A549 (cell line): Measurements from ENCODE around the gene RNF123. TPM values are rescaled to one million over a fixed set of nuclear protein-coding genes. Genes with fewer than 3 reads are reported as not detected.
A peak's percentile ranks its signal among the peaks of the same experiment; 100 is the strongest.

Source experiments
- ATAC-seq, 2 experiments: fragments of 200-7000 bp in 1 of 2; fragments of >200 bp in 1 of 2; cut with Nextera tagmentation in 1 of 2; cut with Tn5 transposase in 1 of 2; 3 replicates each; pipeline versions ENCODE4 v1.8.0 to v1.9.1; 2018 to 2020; ENCODE audit warnings: mild to moderate bottlenecking in 1 of 2, moderate library complexity in 1 of 2
- CTCF ChIA-PET: fragments of 300-600 bp; sonication (Branson Sonifier 250); formaldehyde crosslinking; extraction: SDS; loops from one replicate; lab custom pipeline; 2021; ENCODE audit warnings: antibody characterized with exemption, inconsistent platforms; lab: Yijun Ruan, JAX
- POLR2A ChIA-PET: fragments of 350-600 bp; formaldehyde crosslinking; extraction: SDS; loops from one replicate; lab custom pipeline; 2021; ENCODE audit warnings: antibody characterized with exemption, inconsistent platforms; lab: Yijun Ruan, JAX
- DNase-seq, 2 experiments: peaks; one replicate each; pipeline versions ENCODE4 v3.0.0 to v3.0.0-alpha.2; 2011 to 2016; ENCODE audit warnings: low read depth in 1 of 2, low spot score in 1 of 2
- FAIRE-seq: peaks from 2 replicates; lab custom pipeline; 2011; peaks lifted over from hg19 to GRCh38; lab: Jason Lieb, UNC
- H3K27ac ChIP-seq, 2 experiments: fragments of >200 bp; sonication (Bioruptor Twin); formaldehyde crosslinking; 3 replicates each; pipeline ENCODE4 v1.5.1; 2016 to 2017
- H3K4me1 ChIP-seq: fragments of >200 bp; sonication (Bioruptor Twin); formaldehyde crosslinking; 3 replicates; pipeline ENCODE4 v1.6.1; 2016
- H3K4me2 ChIP-seq: fragments of >200 bp; sonication (Bioruptor Twin); formaldehyde crosslinking; 3 replicates; pipeline ENCODE4 v1.6.1; 2016
- H3K4me3 ChIP-seq: fragments of >200 bp; sonication (Bioruptor Twin); formaldehyde crosslinking; 3 replicates; pipeline ENCODE4 v1.5.1; 2016
- H3K9me3 ChIP-seq: fragments of >200 bp; sonication (Bioruptor Twin); formaldehyde crosslinking; 3 replicates; pipeline ENCODE4 v1.6.1; 2016
- BHLHE40 ChIP-seq: IDR thresholded peaks from 2 replicates; pipeline ENCODE4 v1.6.1; 2012; ENCODE audit warnings: low read depth, low read length, inconsistent platforms
- CBX2 ChIP-seq: fragments of 200-600 bp; sonication (generic); IDR thresholded peaks from 2 replicates; pipeline ENCODE4 v1.6.1; 2016; ENCODE audit warnings: low read depth, mild to moderate bottlenecking, borderline replicate concordance
- CBX8 ChIP-seq: fragments of 200-600 bp; sonication (generic); IDR thresholded peaks from 2 replicates; pipeline ENCODE4 v1.6.1; 2016
- CEBPB ChIP-seq, 2 experiments: fragments of >200 bp in 1 of 2; sonication (Bioruptor Twin) in 1 of 2; formaldehyde crosslinking in 1 of 2; IDR thresholded peaks; 2 replicates each; pipeline ENCODE4 v1.6.1; 2012 to 2016
- EP300 ChIP-seq, 2 experiments: fragments of >200 bp; sonication (Bioruptor Twin); formaldehyde crosslinking; IDR thresholded peaks; 2 replicates in 1 of 2; 3 replicates in 1 of 2; pipeline ENCODE4 v1.6.1; 2016 to 2017
- HDAC2 ChIP-seq: fragments of 200-600 bp; sonication (generic); IDR thresholded peaks from 2 replicates; pipeline ENCODE4 v1.6.1; 2016
- HEYL ChIP-seq: fragments of 250-450 bp; sonication (Bioruptor Pico); IDR thresholded peaks from 2 replicates; pipeline ENCODE4 v1.8.0; 2021; ENCODE audit warnings: mild to moderate bottlenecking, moderate library complexity
- JUN ChIP-seq, 2 experiments: fragments of >200 bp; sonication (Bioruptor Twin); formaldehyde crosslinking; IDR thresholded peaks; 2 replicates in 1 of 2; 3 replicates in 1 of 2; pipeline ENCODE4 v1.6.1; 2016 to 2017
- JUNB ChIP-seq: fragments of >200 bp; sonication (Bioruptor Twin); formaldehyde crosslinking; IDR thresholded peaks from 2 replicates; pipeline ENCODE4 v1.6.1; 2016
- KDM1A ChIP-seq: fragments of 200-600 bp; sonication (generic); IDR thresholded peaks from 2 replicates; pipeline ENCODE4 v1.6.1; 2016; ENCODE audit warnings: low read depth, mild to moderate bottlenecking
- KDM5A ChIP-seq: fragments of 200-600 bp; sonication (generic); IDR thresholded peaks from 2 replicates; pipeline ENCODE4 v1.6.1; 2016; ENCODE audit warnings: antibody characterized with exemption, mild to moderate bottlenecking
- NR3C1 ChIP-seq: fragments of >200 bp; sonication (Bioruptor Twin); formaldehyde crosslinking; IDR thresholded peaks from 3 replicates; pipeline ENCODE4 v1.6.1; 2017
- PHF8 ChIP-seq: fragments of 200-600 bp; sonication (generic); IDR thresholded peaks from 2 replicates; pipeline ENCODE4 v1.6.1; 2016; ENCODE audit warnings: low read depth, mild to moderate bottlenecking, antibody characterized with exemption, moderate library complexity, borderline replicate concordance
- RARB ChIP-seq: fragments of 250-450 bp; sonication (Bioruptor Pico); IDR thresholded peaks from 2 replicates; pipeline ENCODE4 v1.8.0; 2021; ENCODE audit warnings: mild to moderate bottlenecking, moderate library complexity
- RFX5 ChIP-seq: fragments of 450-650 bp; IDR thresholded peaks from 2 replicates; pipeline ENCODE4 v1.7.1; 2014; ENCODE audit warnings: antibody characterized with exemption, mild to moderate bottlenecking, moderate library complexity
- RNF2 ChIP-seq: fragments of 200-600 bp; sonication (generic); IDR thresholded peaks from 2 replicates; pipeline ENCODE4 v1.6.1; 2016; ENCODE audit warnings: low read depth, mild to moderate bottlenecking, antibody characterized with exemption, moderate library complexity, borderline replicate concordance
- ZSCAN20 ChIP-seq: fragments of 250-450 bp; sonication (Bioruptor Pico); IDR thresholded peaks from 2 replicates; pipeline ENCODE4 v1.8.0; 2022; ENCODE audit warnings: mild to moderate bottlenecking, moderate library complexity
- WGBS: methylation state at CpG from one replicate; pipeline ENCODE4 v1.1.6; 2017; ENCODE audit errors: missing lambda C conversion rate; 5-methylcytosine and 5-hydroxymethylcytosine counted together
- polyA plus RNA-seq, 4 experiments: library from polyadenylated mRNA; depleted of rRNA in 3 of 4; stranded (reverse); fragments of >200 nt; fragmentation: RNase III in 1 of 4; extraction: RNeasy Plus Mini Kit Qiagen cat#74134 plus additional on column Dnase treatment in 1 of 4; gene quantifications; 2 replicates in 3 of 4; 3 replicates in 1 of 4; pipeline ENCODE4 v1.2.3, GENCODE V29; 2011 to 2017
- TF ChIP-seq, protein P1 (sequence below): fragments of 450-650 bp; IDR thresholded peaks from 2 replicates; pipeline ENCODE4 v1.6.1; 2014; ENCODE audit warnings: antibody characterized with exemption
- TF ChIP-seq, protein P2 (sequence below): fragments of >200 bp; sonication (Bioruptor Twin); formaldehyde crosslinking; IDR thresholded peaks from 3 replicates; pipeline ENCODE4 v1.5.1; 2016
- TF ChIP-seq, protein P3 (sequence below): fragments of >200 bp; sonication (Bioruptor Twin); formaldehyde crosslinking; IDR thresholded peaks from 3 replicates; pipeline ENCODE4 v1.6.1; 2016
- TF ChIP-seq, protein P4 (sequence below): fragments of 250-450 bp; sonication (Bioruptor Pico); IDR thresholded peaks from 2 replicates; pipeline ENCODE4 v1.5.0; 2020; ENCODE audit warnings: low read depth, mild to moderate bottlenecking, moderate library complexity

RNF123 gene
- polyA plus RNA-seq, 2 of the 4 experiments (the other 2 are of a cell fraction), result 14.4 to 16.0 TPM

DNA sequence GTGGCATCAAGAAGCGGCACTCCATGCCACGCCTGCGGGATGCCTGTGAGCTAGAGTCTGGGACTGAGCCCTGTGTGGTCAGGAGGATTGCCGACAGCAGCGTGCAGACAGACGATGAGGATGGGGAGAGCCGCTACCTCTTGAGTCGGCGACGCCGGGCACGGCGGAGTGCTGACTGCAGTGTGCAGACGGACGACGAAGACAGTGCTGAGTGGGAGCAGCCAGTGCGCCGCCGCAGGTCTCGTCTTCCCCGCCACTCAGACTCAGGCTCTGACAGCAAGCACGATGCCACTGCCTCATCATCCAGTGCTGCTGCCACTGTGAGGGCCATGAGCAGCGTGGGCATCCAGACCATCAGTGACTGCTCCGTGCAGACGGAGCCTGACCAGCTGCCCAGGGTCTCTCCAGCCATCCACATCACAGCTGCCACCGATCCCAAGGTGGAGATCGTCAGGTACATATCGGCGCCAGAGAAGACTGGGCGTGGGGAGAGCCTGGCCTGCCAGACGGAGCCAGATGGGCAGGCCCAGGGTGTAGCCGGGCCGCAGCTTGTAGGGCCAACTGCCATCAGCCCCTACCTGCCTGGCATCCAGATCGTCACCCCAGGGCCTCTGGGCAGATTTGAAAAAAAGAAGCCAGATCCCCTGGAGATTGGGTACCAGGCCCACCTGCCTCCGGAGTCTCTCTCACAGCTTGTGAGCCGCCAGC is 32.0 kb upstream of the RNF123 start:
- POLR2A ChIA-PET, result no interaction called here
- no peak overlapping the region for H3K27ac ChIP-seq
- CTCF ChIA-PET, result interaction anchor here (1.0 to 4.3 kb wide), 5 partner anchors 14 to 118 kb away, joined by 3 to 20 read pairs (median 4); no protein-coding TSS in a partner anchor
- FAIRE-seq (no peak), DNase-seq (no peak), ATAC-seq (peak in 1 of 2 experiments; percentile 12; a peak in 2 of 6 replicates)
- TF ChIP-seq CBX2 (no peak), JUN (IDR thresholded peaks at IDR 0.05) (no peak), CBX8 (no peak), BHLHE40 (no peak), KDM1A (no peak), NR3C1 (no peak)
- TF ChIP-seq, protein P1, sequence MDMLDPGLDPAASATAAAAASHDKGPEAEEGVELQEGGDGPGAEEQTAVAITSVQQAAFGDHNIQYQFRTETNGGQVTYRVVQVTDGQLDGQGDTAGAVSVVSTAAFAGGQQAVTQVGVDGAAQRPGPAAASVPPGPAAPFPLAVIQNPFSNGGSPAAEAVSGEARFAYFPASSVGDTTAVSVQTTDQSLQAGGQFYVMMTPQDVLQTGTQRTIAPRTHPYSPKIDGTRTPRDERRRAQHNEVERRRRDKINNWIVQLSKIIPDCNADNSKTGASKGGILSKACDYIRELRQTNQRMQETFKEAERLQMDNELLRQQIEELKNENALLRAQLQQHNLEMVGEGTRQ, result no peak
- TF ChIP-seq, protein P2, sequence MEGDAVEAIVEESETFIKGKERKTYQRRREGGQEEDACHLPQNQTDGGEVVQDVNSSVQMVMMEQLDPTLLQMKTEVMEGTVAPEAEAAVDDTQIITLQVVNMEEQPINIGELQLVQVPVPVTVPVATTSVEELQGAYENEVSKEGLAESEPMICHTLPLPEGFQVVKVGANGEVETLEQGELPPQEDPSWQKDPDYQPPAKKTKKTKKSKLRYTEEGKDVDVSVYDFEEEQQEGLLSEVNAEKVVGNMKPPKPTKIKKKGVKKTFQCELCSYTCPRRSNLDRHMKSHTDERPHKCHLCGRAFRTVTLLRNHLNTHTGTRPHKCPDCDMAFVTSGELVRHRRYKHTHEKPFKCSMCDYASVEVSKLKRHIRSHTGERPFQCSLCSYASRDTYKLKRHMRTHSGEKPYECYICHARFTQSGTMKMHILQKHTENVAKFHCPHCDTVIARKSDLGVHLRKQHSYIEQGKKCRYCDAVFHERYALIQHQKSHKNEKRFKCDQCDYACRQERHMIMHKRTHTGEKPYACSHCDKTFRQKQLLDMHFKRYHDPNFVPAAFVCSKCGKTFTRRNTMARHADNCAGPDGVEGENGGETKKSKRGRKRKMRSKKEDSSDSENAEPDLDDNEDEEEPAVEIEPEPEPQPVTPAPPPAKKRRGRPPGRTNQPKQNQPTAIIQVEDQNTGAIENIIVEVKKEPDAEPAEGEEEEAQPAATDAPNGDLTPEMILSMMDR, result no peak
- no peaks in the 10 kb centered on the region for H3K4me1 ChIP-seq
- 81% methylated on average over 18 of the region's 36 CpGs for WGBS
- no peak overlapping the region for H3K4me2 ChIP-seq
- H3K9me3 ChIP-seq, result no peaks in the 10 kb centered on the region
- H3K4me3 ChIP-seq, result no peak overlapping the region

DNA sequence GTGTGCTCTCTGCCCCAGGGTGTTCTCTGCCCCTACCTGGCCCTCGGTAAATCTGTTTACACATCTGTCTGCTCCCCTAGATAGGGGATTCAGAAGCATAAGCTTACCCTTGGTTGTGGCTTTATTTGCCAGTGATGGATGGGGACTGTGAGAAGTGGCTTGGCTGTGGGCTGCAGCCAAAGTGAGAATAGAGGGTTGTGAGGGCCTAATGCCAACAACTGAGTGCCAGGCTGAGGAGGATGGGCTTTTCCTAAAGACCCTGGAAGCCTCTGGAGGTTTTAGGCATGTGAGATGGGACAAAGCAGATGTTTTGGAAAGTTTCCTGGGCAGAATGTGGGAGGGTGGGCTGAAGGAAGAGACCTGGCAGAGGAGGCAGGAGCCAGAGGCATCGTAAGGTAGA is 30.6 kb upstream of the RNF123 start:
- WGBS, result 84% methylated on average over 1 of the region's 2 CpGs
- ATAC-seq (no peak), FAIRE-seq (no peak), DNase-seq (no peak)
- no peak overlapping the region for H3K27ac ChIP-seq
- no peak overlapping the region for H3K4me3 ChIP-seq
- no peak overlapping the region for H3K4me2 ChIP-seq
- ChIA-PET POLR2A (no interaction called here), CTCF (interaction anchor here (1.1 to 4.3 kb wide), 2 partner anchors 42 to 120 kb away, joined by 3 to 20 read pairs; no protein-coding TSS in a partner anchor)
- no peaks in the 10 kb centered on the region for H3K9me3 ChIP-seq
- TF ChIP-seq, protein P3, sequence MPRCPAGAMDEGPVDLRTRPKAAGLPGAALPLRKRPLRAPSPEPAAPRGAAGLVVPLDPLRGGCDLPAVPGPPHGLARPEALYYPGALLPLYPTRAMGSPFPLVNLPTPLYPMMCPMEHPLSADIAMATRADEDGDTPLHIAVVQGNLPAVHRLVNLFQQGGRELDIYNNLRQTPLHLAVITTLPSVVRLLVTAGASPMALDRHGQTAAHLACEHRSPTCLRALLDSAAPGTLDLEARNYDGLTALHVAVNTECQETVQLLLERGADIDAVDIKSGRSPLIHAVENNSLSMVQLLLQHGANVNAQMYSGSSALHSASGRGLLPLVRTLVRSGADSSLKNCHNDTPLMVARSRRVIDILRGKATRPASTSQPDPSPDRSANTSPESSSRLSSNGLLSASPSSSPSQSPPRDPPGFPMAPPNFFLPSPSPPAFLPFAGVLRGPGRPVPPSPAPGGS, result no peak
- TF ChIP-seq HEYL (no peak), ZSCAN20 (CRISPR knock-in tag) (no peak), JUNB (no peak), RARB (CRISPR knock-in tag) (no peak), HDAC2 (no peak), PHF8 (no peak), KDM5A (no peak), NR3C1 (no peak), EP300 (IDR thresholded peaks at IDR 0.05) (no peak), CEBPB (IDR thresholded peaks at IDR 0.05) (no peak), RNF2 (no peak), RFX5 (no peak)
- TF ChIP-seq, protein P4, sequence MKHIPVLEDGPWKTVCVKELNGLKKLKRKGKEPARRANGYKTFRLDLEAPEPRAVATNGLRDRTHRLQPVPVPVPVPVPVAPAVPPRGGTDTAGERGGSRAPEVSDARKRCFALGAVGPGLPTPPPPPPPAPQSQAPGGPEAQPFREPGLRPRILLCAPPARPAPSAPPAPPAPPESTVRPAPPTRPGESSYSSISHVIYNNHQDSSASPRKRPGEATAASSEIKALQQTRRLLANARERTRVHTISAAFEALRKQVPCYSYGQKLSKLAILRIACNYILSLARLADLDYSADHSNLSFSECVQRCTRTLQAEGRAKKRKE, result no peak
- H3K4me1 ChIP-seq, result no peaks in the 10 kb centered on the region
